CD14-positive monocyte (primary cell): Measurements from ENCODE around the gene OR14I1. TPM values are rescaled to one million over a fixed set of nuclear protein-coding genes. Genes with fewer than 3 reads are reported as not detected.

Experiments used
- DNase-seq, 3 donors: peaks; one replicate each; pipeline ENCODE4 v3.0.0-alpha.2; 2011 to 2022
- H2AFZ ChIP-seq: 2 replicates; pipeline ENCODE4 v1.6.0; 2012; ENCODE audit warnings: mild to moderate bottlenecking, low read depth, low read length, inconsistent platforms; ENCODE audit not compliant: insufficient read depth, poor library complexity, severe bottlenecking
- H3K27ac ChIP-seq, 2 donors: 1 replicate in 1 of 2; 2 replicates in 1 of 2; pipeline ENCODE4 v1.5.1; 2012 to 2013; ENCODE audit warnings: low read length in 2 of 2, control low read depth in 1 of 2, inconsistent platforms in 1 of 2, low read depth in 1 of 2, mild to moderate bottlenecking in 1 of 2
- H3K27me3 ChIP-seq, 2 donors: one replicate each; pipeline versions ENCODE4 v1.6.0 to v1.6.1; 2011 to 2013; ENCODE audit warnings: low read length in 2 of 2; ENCODE audit not compliant: control insufficient read depth in 2 of 2, insufficient read depth in 2 of 2
- H3K36me3 ChIP-seq, 2 donors: replicated peaks in 1 of 2; 1 replicate in 1 of 2; 2 replicates in 1 of 2; pipeline versions ENCODE4 v1.5.1 to v1.6.1; 2012 to 2013; ENCODE audit warnings: low read length in 2 of 2, control low read depth in 1 of 2, inconsistent platforms in 1 of 2, mild to moderate bottlenecking in 1 of 2; ENCODE audit not compliant: insufficient read depth in 2 of 2, control insufficient read depth in 1 of 2
- H3K4me1 ChIP-seq, 2 donors: 1 replicate in 1 of 2; 2 replicates in 1 of 2; pipeline versions ENCODE4 v1.5.1 to v1.6.1; 2012 to 2013; ENCODE audit warnings: low read length in 2 of 2, control low read depth in 1 of 2, inconsistent platforms in 1 of 2, mild to moderate bottlenecking in 1 of 2, moderate library complexity in 1 of 2; ENCODE audit not compliant: insufficient read depth in 2 of 2, control insufficient read depth in 1 of 2
- H3K4me2 ChIP-seq: replicated peaks from 2 replicates; pipeline ENCODE3; 2012; ENCODE audit warnings: low read length, moderate library complexity, mild to moderate bottlenecking; ENCODE audit not compliant: poor library complexity, severe bottlenecking; ENCODE audit errors: extremely low read depth
- H3K4me3 ChIP-seq, 3 experiments: fragments of 200-600 bp in 1 of 3; sonication (generic) in 1 of 3; replicated peaks in 1 of 3; 1 replicate in 2 of 3; 2 replicates in 1 of 3; pipeline ENCODE4 v1.5.1; 2011 to 2013; ENCODE audit warnings: low read length in 3 of 3, mild to moderate bottlenecking in 3 of 3, control low read depth in 2 of 3, low read depth in 2 of 3, inconsistent platforms in 1 of 3, moderate library complexity in 1 of 3
- H3K79me2 ChIP-seq: 2 replicates; pipeline ENCODE4 v1.6.0; 2012; ENCODE audit warnings: mild to moderate bottlenecking, control low read depth, inconsistent platforms, low read length, moderate library complexity; ENCODE audit not compliant: insufficient read depth
- H3K9ac ChIP-seq: 2 replicates; pipeline ENCODE4 v1.6.0; 2017; ENCODE audit warnings: low read length, mild to moderate bottlenecking; ENCODE audit not compliant: insufficient read depth, poor library complexity, severe bottlenecking
- H3K9me3 ChIP-seq, 2 donors: replicated peaks in 1 of 2; 1 replicate in 1 of 2; 2 replicates in 1 of 2; pipeline versions ENCODE4 v1.5.1 to v1.6.1; 2012 to 2013; ENCODE audit warnings: low read length in 2 of 2, control low read depth in 1 of 2; ENCODE audit not compliant: control insufficient read depth in 1 of 2, insufficient read depth in 1 of 2
- H4K20me1 ChIP-seq: 2 replicates; pipeline ENCODE4 v1.6.0; 2012; ENCODE audit warnings: mild to moderate bottlenecking, low read length, control low read depth, moderate library complexity; ENCODE audit not compliant: insufficient read depth
- H3K27ac Mint-ChIP-seq, 7 donors: one replicate each; pipeline ENCODE4 v1.8.0; 2020; ENCODE audit warnings: mild to moderate bottlenecking in 7 of 7, mixed read lengths in 7 of 7, moderate library complexity in 6 of 7, inconsistent platforms in 2 of 7
- H3K27me3 Mint-ChIP-seq, 3 donors: one replicate each; pipeline ENCODE4 v1.8.0; 2021 to 2022; ENCODE audit warnings: low read depth in 3 of 3, mild to moderate bottlenecking in 3 of 3, mixed read lengths in 3 of 3, moderate library complexity in 3 of 3, inconsistent platforms in 1 of 3
- H3K36me3 Mint-ChIP-seq, 2 donors: one replicate each; pipeline ENCODE4 v1.8.0; 2020; ENCODE audit warnings: mixed read lengths in 2 of 2, inconsistent platforms in 1 of 2, mild to moderate bottlenecking in 1 of 2
- H3K4me1 Mint-ChIP-seq: one replicate; pipeline ENCODE4 v1.8.0; 2020; ENCODE audit warnings: mild to moderate bottlenecking, mixed read lengths
- H3K4me3 Mint-ChIP-seq, 2 donors: one replicate each; pipeline ENCODE4 v1.8.0; 2020; ENCODE audit warnings: mild to moderate bottlenecking in 2 of 2, mixed read lengths in 2 of 2, moderate library complexity in 1 of 2
- H3K9me3 Mint-ChIP-seq, 7 donors: one replicate each; pipeline ENCODE4 v1.8.0; 2020 to 2022; ENCODE audit warnings: mixed read lengths in 7 of 7, mild to moderate bottlenecking in 6 of 7, moderate library complexity in 6 of 7, inconsistent platforms in 2 of 7
- CTCF ChIP-seq: fragments of 200-600 bp; IDR thresholded peaks from one replicate; pipeline ENCODE4 v1.8.0; 2022; ENCODE audit warnings: antibody characterized with exemption, mild to moderate bottlenecking
- WGBS: methylation state at CpG from one replicate; pipeline ENCODE4 v1.1.5; 2013; ENCODE audit warnings: missing lambda C conversion rate; ENCODE audit not compliant: insufficient coverage; 5-methylcytosine and 5-hydroxymethylcytosine counted together
- intact Hi-C, 2 donors: fragments of 100-400 bp; cut with micrococcal nuclease; formaldehyde crosslinking; loops; one replicate each; pipeline versions ENCODE4 v1.15.0 to v1.15.1; 2023
- polyA plus RNA-seq, 3 donors: library from polyadenylated mRNA; depleted of rRNA in 1 of 3; unstranded in 2 of 3; stranded (reverse) in 1 of 3; fragments of 300-500 nt in 2 of 3; fragments of >200 nt in 1 of 3; fragmentation: Illumina TruSeq in 2 of 3; gene quantifications; 1 replicate in 2 of 3; 2 replicates in 1 of 3; pipeline ENCODE4 v1.2.3, GENCODE V29; 2012 to 2021

OR14I1 gene
- polyA plus RNA-seq, 3 donors: not detected

GRCh38 chr1:248739572-248740205, 37.1 kb upstream of the OR14I1 start:
- no peaks in the 10 kb centered on the region for H3K79me2 ChIP-seq
- Mint-ChIP-seq H3K36me3 (peaks cover 0 to 4% of the 10 kb centered on the region in 2 donors), H3K4me3 (peak overlapping the region in 1 of 2 donors; percentile 42), H3K27me3 (peaks cover 1 to 5% (median 2%) of the 10 kb centered on the region in 3 donors), H3K9me3 (peaks cover 3 to 9% (median 7%) of the 10 kb centered on the region in 7 donors), H3K27ac (peak overlapping the region in 4 of 7 donors; percentile 19 to 74 (median 63)), H3K4me1 (peaks cover 26% of the 10 kb centered on the region)
- intact Hi-C loops: no loop called here
- no peak overlapping the region for H3K9ac ChIP-seq
- no peak for TF ChIP-seq CTCF
- H3K36me3 ChIP-seq: no peaks in the 10 kb centered on the region
- no peak for DNase-seq
- H3K27me3 ChIP-seq: no peaks in the 10 kb centered on the region
- no peak overlapping the region for H3K4me2 ChIP-seq
- H3K4me3 ChIP-seq: no peak overlapping the region
- no peak overlapping the region for H3K27ac ChIP-seq
- no peaks in the 10 kb centered on the region for H4K20me1 ChIP-seq
- peak overlapping the region; percentile 55 for H2AFZ ChIP-seq
- peaks cover 4% of the 10 kb centered on the region in 2 donors for H3K9me3 ChIP-seq
- peaks cover 17 to 19% of the 10 kb centered on the region in 2 donors for H3K4me1 ChIP-seq
- 66% methylated on average over 12 of the region's 16 CpGs for WGBS

DNA sequence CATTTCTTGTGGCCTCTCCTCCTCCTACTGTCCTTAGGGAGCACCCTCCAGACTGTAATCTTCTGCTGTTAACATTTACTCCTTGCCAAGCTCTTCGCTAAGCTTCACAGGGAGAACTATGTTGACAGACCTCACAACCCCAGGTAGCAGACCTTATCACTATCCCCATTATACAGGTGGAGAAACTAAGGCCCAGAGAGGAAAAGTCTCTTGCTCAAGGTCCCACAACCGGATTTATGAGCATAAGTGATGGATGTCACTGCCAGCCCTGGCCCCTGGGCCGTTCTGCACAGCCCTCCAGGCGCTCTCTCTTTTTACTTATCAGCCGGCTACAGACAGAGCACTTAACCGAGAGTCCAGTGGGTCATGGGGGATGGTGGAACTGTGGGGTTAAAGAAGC, 34.9 kb upstream of the OR14I1 start:
- Histone ChIP-seq H3K4me1 (peaks cover 17 to 19% of the 10 kb centered on the region in 2 donors), H3K4me2 (no peak overlapping the region), H3K27ac (peak overlapping the region in 1 of 2 donors; percentile 4), H3K9ac (peak overlapping the region; percentile 5), H3K79me2 (no peaks in the 10 kb centered on the region), H4K20me1 (no peaks in the 10 kb centered on the region), H2AFZ (peak overlapping the region; percentile 74), H3K27me3 (no peaks in the 10 kb centered on the region), H3K4me3 (no peak overlapping the region), H3K9me3 (peaks cover 4% of the 10 kb centered on the region in 2 donors), H3K36me3 (no peaks in the 10 kb centered on the region)
- Mint-ChIP-seq H3K27me3 (peaks cover 0 to 5% (median 2%) of the 10 kb centered on the region in 3 donors), H3K4me1 (peaks cover 30% of the 10 kb centered on the region), H3K36me3 (peaks cover 0 to 4% of the 10 kb centered on the region in 2 donors), H3K9me3 (peaks cover 3 to 14% (median 8%) of the 10 kb centered on the region in 7 donors), H3K4me3 (no peak overlapping the region), H3K27ac (peak overlapping the region in 4 of 7 donors; percentile 15 to 85 (median 60))
- DNase-seq: no peak
- WGBS: no CpG with 5 or more reads among the region's 6 CpGs
- TF ChIP-seq CTCF: no peak
- intact Hi-C loops: no loop called here
